ENCODE measurements around the gene MFSD2B.

- TF ChIP-seq, protein P1, sequence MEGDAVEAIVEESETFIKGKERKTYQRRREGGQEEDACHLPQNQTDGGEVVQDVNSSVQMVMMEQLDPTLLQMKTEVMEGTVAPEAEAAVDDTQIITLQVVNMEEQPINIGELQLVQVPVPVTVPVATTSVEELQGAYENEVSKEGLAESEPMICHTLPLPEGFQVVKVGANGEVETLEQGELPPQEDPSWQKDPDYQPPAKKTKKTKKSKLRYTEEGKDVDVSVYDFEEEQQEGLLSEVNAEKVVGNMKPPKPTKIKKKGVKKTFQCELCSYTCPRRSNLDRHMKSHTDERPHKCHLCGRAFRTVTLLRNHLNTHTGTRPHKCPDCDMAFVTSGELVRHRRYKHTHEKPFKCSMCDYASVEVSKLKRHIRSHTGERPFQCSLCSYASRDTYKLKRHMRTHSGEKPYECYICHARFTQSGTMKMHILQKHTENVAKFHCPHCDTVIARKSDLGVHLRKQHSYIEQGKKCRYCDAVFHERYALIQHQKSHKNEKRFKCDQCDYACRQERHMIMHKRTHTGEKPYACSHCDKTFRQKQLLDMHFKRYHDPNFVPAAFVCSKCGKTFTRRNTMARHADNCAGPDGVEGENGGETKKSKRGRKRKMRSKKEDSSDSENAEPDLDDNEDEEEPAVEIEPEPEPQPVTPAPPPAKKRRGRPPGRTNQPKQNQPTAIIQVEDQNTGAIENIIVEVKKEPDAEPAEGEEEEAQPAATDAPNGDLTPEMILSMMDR (optimal IDR thresholded peaks at IDR 0.05 in 1 of 3, IDR thresholded peaks at IDR 0.05 in 1 of 3, conservative IDR thresholded peaks at IDR 0.05 in 1 of 3; ENCODE audit: extremely low read depth in 1 of 3, insufficient read depth in 2 of 3, low read length in 3 of 3) = no peak
- TF ChIP-seq EZH2 (IDR thresholded peaks at IDR 0.05; ENCODE audit: low read length) = no peak
Observed at GRCh38 chr2:24019729-24020128, 9.8 kb downstream of the MFSD2B start.

All from keratinocyte (primary cell).